Measurements from ENCODE around the gene DDX1. TPM values are rescaled to one million over a fixed set of nuclear protein-coding genes. Genes with fewer than 3 reads are reported as not detected.

Gene DDX1
- total and polyA plus RNA-seq, 9 of the 15 experiments (the other 6 are each of a cell fraction or from before 2014, with no cell fraction given) = 116 to 277 (median 232) TPM

DNA sequence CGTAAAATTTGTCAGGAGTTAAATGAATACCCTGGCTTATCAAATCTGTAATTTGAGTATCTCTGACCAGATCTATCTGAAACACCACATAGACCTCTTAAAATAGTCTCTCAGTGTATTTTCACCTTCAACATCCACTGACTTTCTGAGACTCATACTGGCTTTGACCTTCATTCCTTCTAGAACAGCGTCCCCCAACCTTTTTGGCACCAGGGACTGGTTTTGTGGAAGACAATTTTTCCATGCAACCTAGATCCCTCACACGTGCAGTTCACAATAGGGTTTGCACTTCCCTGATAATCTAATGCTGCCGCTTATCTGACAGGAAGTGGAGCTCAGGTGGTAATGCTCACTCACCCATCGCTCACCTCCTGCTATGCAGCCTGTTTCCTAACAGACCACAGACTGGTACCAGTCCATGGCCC lies 33.8 kb upstream of the DDX1 start (continued):
- TF ChIP-seq HEY1 (CRISPR knock-in tag; IDR thresholded peaks at IDR 0.05; ENCODE audit: borderline replicate concordance) (no peak), ETS2 (tag; IDR thresholded peaks at IDR 0.05; ENCODE audit: borderline replicate concordance, poor library complexity, severe bottlenecking) (no peak), ZNF561 (CRISPR knock-in tag; conservative IDR thresholded peaks at IDR 0.05) (no peak), PTTG1 (tag; IDR thresholded peaks at IDR 0.05; ENCODE audit: low read depth) (no peak), TFE3 (CRISPR knock-in tag; IDR thresholded peaks at IDR 0.05) (no peak), RBM25 (IDR thresholded peaks at IDR 0.05; ENCODE audit: low read depth, low read length, severe bottlenecking) (no peak), CCNT2 (IDR thresholded peaks at IDR 0.05; ENCODE audit: borderline replicate concordance, extremely low read depth, insufficient read length, low read depth, low read length) (no peak)

DNA sequence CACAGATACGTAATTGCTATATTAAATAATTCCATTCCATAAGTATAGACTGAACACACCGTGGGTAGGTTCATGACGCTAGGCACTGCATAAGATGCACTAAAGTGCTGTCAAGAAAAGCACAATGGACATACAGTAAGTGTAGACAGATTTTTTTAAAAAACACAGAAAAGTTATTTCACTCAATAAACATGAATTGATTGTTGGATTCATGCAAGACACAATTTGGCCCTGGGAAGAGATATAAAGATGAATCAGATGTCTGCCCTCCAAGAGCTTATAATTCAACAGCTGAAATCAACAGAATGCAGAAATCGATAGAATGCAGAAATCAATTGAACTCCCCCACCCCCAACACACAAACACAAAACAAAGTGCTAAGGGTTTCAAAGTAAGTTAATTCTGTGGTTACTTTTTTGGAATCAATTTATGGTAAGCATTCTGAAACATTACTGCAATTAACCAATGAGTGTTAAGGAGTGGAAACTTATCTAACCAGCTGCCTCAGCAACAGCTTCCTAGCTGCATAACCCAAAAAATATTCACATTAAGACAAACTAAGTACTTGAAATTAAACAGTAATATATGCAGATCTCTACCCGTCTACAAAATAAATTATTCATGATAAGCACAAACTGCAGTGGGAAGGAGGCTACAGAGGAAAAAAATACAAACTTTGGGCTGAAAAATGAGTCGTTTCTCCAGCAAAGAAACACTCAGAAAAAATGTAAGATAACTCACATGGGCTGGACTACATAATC lies 32.1 kb upstream of the DDX1 start:
- H3K4me1 ChIP-seq (replicated peaks in 1 of 2; ENCODE audit: control insufficient read depth in 2 of 2, insufficient read depth in 2 of 2, low read length in 2 of 2) = peaks cover 25 to 47% of the 10 kb centered on the region in 2 experiments
- peak overlapping the region; percentile 76 for H3K4me3 ChIP-seq
- peak overlapping the region in 1 of 2 experiments; percentile 92; a peak in 2 of 4 replicates for H3K9ac ChIP-seq (ENCODE audit: insufficient read depth in 1 of 2, low read depth in 2 of 2, low read length in 2 of 2)
- CTCF ChIA-PET (ENCODE audit: low intra/inter-chr PET ratio) = no interaction called here
- in situ Hi-C loops (cut with MboI) = no loop called here
- FAIRE-seq (no peak), ATAC-seq (peak; percentile 2; the same call in 2 of the 3 replicates), DNase-seq (ENCODE audit: extremely low read depth in 1 of 4, low spot score in 3 of 4) (peak in 3 of 4 experiments; percentile 20 to 29 (median 24))
- intact Hi-C loops (cut with micrococcal nuclease) = no loop called here
- no peak overlapping the region; the same call in 1 of the 2 replicates for H2AFZ ChIP-seq (ENCODE audit: low read depth, low read length)
- H3K27me3 ChIP-seq (ENCODE audit: control insufficient read depth in 2 of 2, insufficient read depth in 2 of 2, low read length in 2 of 2) = no peaks in the 10 kb centered on the region
- peaks cover 23% of the 10 kb centered on the region; the same call in 2 of the 3 replicates for H3K36me3 ChIP-seq (ENCODE audit: control insufficient read depth, insufficient read depth, low read length)
- H3K9me1 ChIP-seq (ENCODE audit: control insufficient read depth, insufficient read depth, low read length) = no peaks in the 10 kb centered on the region
- no TSS peak for BruUV-seq (replicated peaks)
- peak overlapping the region; percentile 95 for H3K27ac ChIP-seq (ENCODE audit: extremely low read depth, low read depth, low read length)
- WGBS (ENCODE audit: insufficient coverage, low coverage, missing lambda C conversion rate) = 3% methylated on average over 6 of the region's 6 CpGs
- no peaks in the 10 kb centered on the region for H4K20me1 ChIP-seq (replicated peaks; ENCODE audit: control insufficient read depth, insufficient read depth, low read length)
- peaks cover 75% of the 10 kb centered on the region for H3K79me2 ChIP-seq (ENCODE audit: control insufficient read depth, insufficient read depth, low read length)
- POLR2A ChIA-PET = interaction anchor here (0.7 to 2.4 kb wide), 7 partner anchors 10 to 490 kb away, joined by 3 to 13 read pairs (median 3); no protein-coding TSS in a partner anchor
- peak overlapping the region; percentile 94 for H3K4me2 ChIP-seq (ENCODE audit: insufficient read depth, low read length)
- no peaks in the 10 kb centered on the region for H3K9me3 ChIP-seq (replicated peaks; ENCODE audit: control insufficient read depth, insufficient read depth, low read depth, low read length)
- TF ChIP-seq ZNF354B (CRISPR knock-in tag; IDR thresholded peaks at IDR 0.05) (no peak), POLR2H (tag; IDR thresholded peaks at IDR 0.05; ENCODE audit: low read depth) (0 out of 2 replicates have a peak, but pooled peaks have one; percentile 36), ZNF133 (CRISPR knock-in tag; IDR thresholded peaks at IDR 0.05) (no peak), DNMT1 (IDR thresholded peaks at IDR 0.05) (no peak), RBFOX2 (IDR thresholded peaks at IDR 0.05; ENCODE audit: low read depth, low read length) (peak; percentile 47; the same call in 1 of the 2 replicates), C11orf30 (IDR thresholded peaks at IDR 0.05; ENCODE audit: low read depth) (peak; percentile 16; the same call in 1 of the 2 replicates), HDAC1 (IDR thresholded peaks at IDR 0.05) (0 out of 4 replicates have a peak, but pooled peaks of 1 of the 2 experiments have one; percentile 19), HCFC1 (IDR thresholded peaks at IDR 0.05; ENCODE audit: low read depth, low read length) (no peak), ZNF589 (CRISPR knock-in tag; IDR thresholded peaks at IDR 0.05; ENCODE audit: low read depth) (0 out of 2 replicates have a peak, but pooled peaks have one; percentile 20)
- TF ChIP-seq, protein P1, sequence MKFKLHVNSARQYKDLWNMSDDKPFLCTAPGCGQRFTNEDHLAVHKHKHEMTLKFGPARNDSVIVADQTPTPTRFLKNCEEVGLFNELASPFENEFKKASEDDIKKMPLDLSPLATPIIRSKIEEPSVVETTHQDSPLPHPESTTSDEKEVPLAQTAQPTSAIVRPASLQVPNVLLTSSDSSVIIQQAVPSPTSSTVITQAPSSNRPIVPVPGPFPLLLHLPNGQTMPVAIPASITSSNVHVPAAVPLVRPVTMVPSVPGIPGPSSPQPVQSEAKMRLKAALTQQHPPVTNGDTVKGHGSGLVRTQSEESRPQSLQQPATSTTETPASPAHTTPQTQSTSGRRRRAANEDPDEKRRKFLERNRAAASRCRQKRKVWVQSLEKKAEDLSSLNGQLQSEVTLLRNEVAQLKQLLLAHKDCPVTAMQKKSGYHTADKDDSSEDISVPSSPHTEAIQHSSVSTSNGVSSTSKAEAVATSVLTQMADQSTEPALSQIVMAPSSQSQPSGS (CRISPR knock-in tag; IDR thresholded peaks at IDR 0.05) = no peak

Data from K562 (cell line).